GM12891 (cell line): ENCODE data around the gene RFLNA.

ENCODE experiments used
- PAX5 ChIP-seq: IDR thresholded peaks from 2 replicates; pipeline ENCODE4 v1.6.1; 2011; ENCODE audit warnings: low read length, moderate library complexity, mild to moderate bottlenecking; ENCODE audit not compliant: insufficient read depth, severe bottlenecking
- POLR2A ChIP-seq: IDR thresholded peaks from 2 replicates; pipeline ENCODE4 v1.6.1; 2011; ENCODE audit warnings: low read depth, low read length, control low read depth
- POLR2AphosphoS5 ChIP-seq: IDR thresholded peaks from 2 replicates; pipeline ENCODE4 v1.6.1; 2011; ENCODE audit warnings: low read depth, low read length, control low read depth
- POU2F2 ChIP-seq: IDR thresholded peaks from 2 replicates; pipeline ENCODE4 v1.6.1; 2011; ENCODE audit warnings: low read depth, mild to moderate bottlenecking, control low read depth, low read length, moderate library complexity
- SPI1 ChIP-seq: IDR thresholded peaks from 2 replicates; pipeline ENCODE4 v1.6.1; 2011; ENCODE audit warnings: low read depth, low read length, control low read depth
- TAF1 ChIP-seq: IDR thresholded peaks from 2 replicates; pipeline ENCODE4 v1.6.1; 2011; ENCODE audit warnings: low read depth, low read length, control low read depth

DNA sequence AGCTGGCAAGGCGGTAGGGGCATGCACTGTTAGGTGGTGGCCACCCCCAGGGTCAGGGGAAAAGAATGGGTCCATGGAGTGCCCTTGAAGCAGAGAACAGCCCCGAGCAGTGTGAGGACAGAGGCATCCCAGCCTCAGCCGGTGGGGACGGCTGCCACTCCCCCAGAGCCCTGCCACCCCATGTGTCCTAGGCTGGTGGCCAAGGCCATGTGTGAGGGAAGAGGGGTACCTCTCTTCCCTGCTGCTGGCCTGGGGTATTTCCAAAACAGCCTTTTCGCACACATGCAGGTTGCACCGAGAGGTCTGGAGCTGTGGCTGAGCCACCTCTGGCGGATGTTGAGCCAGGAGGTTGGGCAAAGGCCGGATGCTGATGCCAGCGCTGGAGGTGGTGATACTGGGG, 19.9 kb downstream of the RFLNA start:
- TF ChIP-seq POLR2AphosphoS5 (no peak), POLR2A (no peak), TAF1 (no peak), SPI1 (no peak), PAX5 (no peak), POU2F2 (no peak)
